A549 (cell line): ENCODE data around the gene PIGU. TPM values are rescaled to one million over a fixed set of nuclear protein-coding genes. Genes with fewer than 3 reads are reported as not detected.

Experiments
- ATAC-seq, 2 experiments: fragments of 200-7000 bp in 1 of 2; fragments of >200 bp in 1 of 2; cut with Nextera tagmentation in 1 of 2; cut with Tn5 transposase in 1 of 2; 3 replicates each; pipeline versions ENCODE4 v1.8.0 to v1.9.1; 2018 to 2020; ENCODE audit warnings: mild to moderate bottlenecking in 1 of 2, moderate library complexity in 1 of 2
- CTCF ChIA-PET: fragments of 300-600 bp; sonication (Branson Sonifier 250); formaldehyde crosslinking; extraction: SDS; loops from one replicate; lab custom pipeline; 2021; ENCODE audit warnings: antibody characterized with exemption, inconsistent platforms; lab: Yijun Ruan, JAX
- POLR2A ChIA-PET: fragments of 350-600 bp; formaldehyde crosslinking; extraction: SDS; loops from one replicate; lab custom pipeline; 2021; ENCODE audit warnings: antibody characterized with exemption, inconsistent platforms; lab: Yijun Ruan, JAX
- DNase-seq, 2 experiments: peaks; one replicate each; pipeline versions ENCODE4 v3.0.0 to v3.0.0-alpha.2; 2011 to 2016; ENCODE audit warnings: low read depth in 1 of 2, low spot score in 1 of 2
- FAIRE-seq: peaks from 2 replicates; lab custom pipeline; 2011; peaks lifted over from hg19 to GRCh38; lab: Jason Lieb, UNC
- H3K27ac ChIP-seq, 2 experiments: fragments of >200 bp; sonication (Bioruptor Twin); formaldehyde crosslinking; 3 replicates each; pipeline ENCODE4 v1.5.1; 2016 to 2017
- H3K4me1 ChIP-seq: fragments of >200 bp; sonication (Bioruptor Twin); formaldehyde crosslinking; 3 replicates; pipeline ENCODE4 v1.6.1; 2016
- H3K4me2 ChIP-seq: fragments of >200 bp; sonication (Bioruptor Twin); formaldehyde crosslinking; 3 replicates; pipeline ENCODE4 v1.6.1; 2016
- H3K4me3 ChIP-seq: fragments of >200 bp; sonication (Bioruptor Twin); formaldehyde crosslinking; 3 replicates; pipeline ENCODE4 v1.5.1; 2016
- H3K9me3 ChIP-seq: fragments of >200 bp; sonication (Bioruptor Twin); formaldehyde crosslinking; 3 replicates; pipeline ENCODE4 v1.6.1; 2016
- ATOH8 ChIP-seq: fragments of 250-450 bp; sonication (Bioruptor Pico); IDR thresholded peaks from 2 replicates; pipeline ENCODE4 v1.5.0; 2020; ENCODE audit warnings: low read depth, mild to moderate bottlenecking, moderate library complexity
- BHLHE40 ChIP-seq: IDR thresholded peaks from 2 replicates; pipeline ENCODE4 v1.6.1; 2012; ENCODE audit warnings: low read depth, low read length, inconsistent platforms
- CBX2 ChIP-seq: fragments of 200-600 bp; sonication (generic); IDR thresholded peaks from 2 replicates; pipeline ENCODE4 v1.6.1; 2016; ENCODE audit warnings: low read depth, mild to moderate bottlenecking, borderline replicate concordance
- CBX8 ChIP-seq: fragments of 200-600 bp; sonication (generic); IDR thresholded peaks from 2 replicates; pipeline ENCODE4 v1.6.1; 2016
- CHD2 ChIP-seq: fragments of 150-350 bp; IDR thresholded peaks from 2 replicates; pipeline ENCODE4 v1.6.1; 2014; ENCODE audit warnings: low read length; ENCODE audit not compliant: partially characterized antibody
- E2F6 ChIP-seq: IDR thresholded peaks from 2 replicates; pipeline ENCODE4 v1.6.1; 2012; ENCODE audit warnings: low read depth, borderline replicate concordance
- EHMT2 ChIP-seq: fragments of 200-600 bp; sonication (generic); IDR thresholded peaks from 2 replicates; pipeline ENCODE4 v1.6.1; 2016; ENCODE audit warnings: antibody characterized with exemption, low read depth, mild to moderate bottlenecking, moderate library complexity
- ELK1 ChIP-seq: fragments of 150-350 bp; IDR thresholded peaks from 2 replicates; pipeline ENCODE4 v1.6.1; 2014; ENCODE audit warnings: low read depth, mild to moderate bottlenecking, low read length
- FOSB ChIP-seq: fragments of 250-450 bp; sonication (Bioruptor Pico); IDR thresholded peaks from 2 replicates; pipeline ENCODE4 v1.5.0; 2020; ENCODE audit warnings: mild to moderate bottlenecking, moderate library complexity
- GATA3 ChIP-seq: IDR thresholded peaks from 2 replicates; pipeline ENCODE4 v1.6.1; 2012; ENCODE audit warnings: borderline replicate concordance
- HDAC2 ChIP-seq: fragments of 200-600 bp; sonication (generic); IDR thresholded peaks from 2 replicates; pipeline ENCODE4 v1.6.1; 2016
- HOXB13 ChIP-seq: fragments of 250-450 bp; sonication (Bioruptor Pico); IDR thresholded peaks from 2 replicates; pipeline ENCODE4 v1.5.0; 2020; ENCODE audit warnings: low read depth, mild to moderate bottlenecking, moderate library complexity
- HOXB5 ChIP-seq: fragments of 250-450 bp; sonication (Bioruptor Pico); IDR thresholded peaks from 2 replicates; pipeline ENCODE4 v1.5.0; 2020; ENCODE audit warnings: mild to moderate bottlenecking, moderate library complexity
- JUN ChIP-seq, 2 experiments: fragments of >200 bp; sonication (Bioruptor Twin); formaldehyde crosslinking; IDR thresholded peaks; 2 replicates in 1 of 2; 3 replicates in 1 of 2; pipeline ENCODE4 v1.6.1; 2016 to 2017
- JUNB ChIP-seq: fragments of >200 bp; sonication (Bioruptor Twin); formaldehyde crosslinking; IDR thresholded peaks from 2 replicates; pipeline ENCODE4 v1.6.1; 2016
- NPAS2 ChIP-seq: fragments of 250-450 bp; sonication (Bioruptor Pico); IDR thresholded peaks from 2 replicates; pipeline ENCODE4 v1.8.0; 2022; ENCODE audit warnings: mild to moderate bottlenecking, moderate library complexity, borderline replicate concordance
- PHF8 ChIP-seq: fragments of 200-600 bp; sonication (generic); IDR thresholded peaks from 2 replicates; pipeline ENCODE4 v1.6.1; 2016; ENCODE audit warnings: low read depth, mild to moderate bottlenecking, antibody characterized with exemption, moderate library complexity, borderline replicate concordance
- RARB ChIP-seq: fragments of 250-450 bp; sonication (Bioruptor Pico); IDR thresholded peaks from 2 replicates; pipeline ENCODE4 v1.8.0; 2021; ENCODE audit warnings: mild to moderate bottlenecking, moderate library complexity
- RCOR1 ChIP-seq: fragments of 150-350 bp; IDR thresholded peaks from 2 replicates; pipeline ENCODE4 v1.6.1; 2014; ENCODE audit warnings: antibody characterized with exemption, low read length, low read depth
- RNF2 ChIP-seq: fragments of 200-600 bp; sonication (generic); IDR thresholded peaks from 2 replicates; pipeline ENCODE4 v1.6.1; 2016; ENCODE audit warnings: low read depth, mild to moderate bottlenecking, antibody characterized with exemption, moderate library complexity, borderline replicate concordance
- SMC3 ChIP-seq: fragments of >200 bp; sonication (Bioruptor Twin); formaldehyde crosslinking; IDR thresholded peaks from 3 replicates; pipeline ENCODE4 v1.6.1; 2018; ENCODE audit warnings: inconsistent platforms
- TP53 ChIP-seq: fragments of 250-450 bp; sonication (Bioruptor Pico); IDR thresholded peaks from 2 replicates; pipeline ENCODE4 v1.5.0; 2021; ENCODE audit warnings: mild to moderate bottlenecking, moderate library complexity
- ZC3H11A ChIP-seq: fragments of 450-650 bp; IDR thresholded peaks from 2 replicates; pipeline ENCODE4 v1.6.1; 2014; ENCODE audit warnings: antibody characterized with exemption, mild to moderate bottlenecking
- WGBS: methylation state at CpG from one replicate; pipeline ENCODE4 v1.1.6; 2017; ENCODE audit errors: missing lambda C conversion rate; 5-methylcytosine and 5-hydroxymethylcytosine counted together
- polyA plus RNA-seq, 4 experiments: library from polyadenylated mRNA; depleted of rRNA in 3 of 4; stranded (reverse); fragments of >200 nt; fragmentation: RNase III in 1 of 4; extraction: RNeasy Plus Mini Kit Qiagen cat#74134 plus additional on column Dnase treatment in 1 of 4; gene quantifications; 2 replicates in 3 of 4; 3 replicates in 1 of 4; pipeline ENCODE4 v1.2.3, GENCODE V29; 2011 to 2017

Gene PIGU
- polyA plus RNA-seq, 2 of the 4 experiments (the other 2 are of a cell fraction) = 27.8 to 103 TPM

GRCh38 chr20:34534391-34535165 lies 142.3 kb downstream of the PIGU start:
- TF ChIP-seq HOXB5 (CRISPR knock-in tag) (no peak), ATOH8 (no peak), PHF8 (no peak), NPAS2 (CRISPR knock-in tag) (no peak), EHMT2 (no peak)
- H3K9me3 ChIP-seq = no peaks in the 10 kb centered on the region
- H3K27ac ChIP-seq = no peak overlapping the region
- WGBS = 90% methylated on average over 14 of the region's 15 CpGs
- no peaks in the 10 kb centered on the region for H3K4me1 ChIP-seq
- CTCF ChIA-PET = interaction anchor here (0.6 to 3.2 kb wide), 5 partner anchors 12 to 344 kb away, joined by 3 to 13 read pairs (median 3); no protein-coding TSS in a partner anchor
- FAIRE-seq (no peak), ATAC-seq (no peak), DNase-seq (no peak)
- no peak overlapping the region for H3K4me3 ChIP-seq
- no peak overlapping the region for H3K4me2 ChIP-seq
- POLR2A ChIA-PET = interaction anchor here (0.8 kb wide), 1 partner anchor 19 kb away, joined by 3 read pairs; no protein-coding TSS in a partner anchor

- no peak for ATAC-seq
- Histone ChIP-seq H3K4me1 (peaks cover 6% of the 10 kb centered on the region; the same call in 2 of the 3 replicates), H3K9me3 (no peaks in the 10 kb centered on the region), H3K4me2 (no peak overlapping the region), H3K27ac (no peak overlapping the region), H3K4me3 (no peak overlapping the region)
- 97% methylated on average over 6 of the region's 7 CpGs for WGBS
- ChIA-PET CTCF (interaction anchor here (3.2 kb wide), 2 partner anchors 10 to 221 kb away, joined by 13 to 23 read pairs; no protein-coding TSS in a partner anchor), POLR2A (no interaction called here)
- no peak for TF ChIP-seq JUNB
- DNase-seq = no peak
- no peak for FAIRE-seq
Measured at GRCh38 chr20:34532756-34533155, 144.1 kb downstream of the PIGU start.

- no peak overlapping the region for H3K4me2 ChIP-seq
- DNase-seq (no peak), FAIRE-seq (no peak), ATAC-seq (no peak)
- H3K4me3 ChIP-seq = no peak overlapping the region
- CTCF ChIA-PET = interaction anchor here (1.5 to 3.6 kb wide), 4 partner anchors 7 to 220 kb away, joined by 7 to 35 read pairs (median 18); no protein-coding TSS in a partner anchor
- no peak for TF ChIP-seq ELK1
- TF ChIP-seq CBX2 = no peak
- TF ChIP-seq RNF2 = no peak
- TF ChIP-seq CBX8 = no peak
- no peak for TF ChIP-seq HDAC2
- no peak for TF ChIP-seq HOXB13
- no peak for TF ChIP-seq SMC3
- TF ChIP-seq JUN (IDR thresholded peaks at IDR 0.05) = no peak
- TF ChIP-seq GATA3 = no peak
- TF ChIP-seq RARB (CRISPR knock-in tag) = no peak
- no peak for TF ChIP-seq BHLHE40
- TF ChIP-seq TP53 (CRISPR knock-in tag) = no peak
- no peak for TF ChIP-seq EHMT2
- TF ChIP-seq E2F6 = no peak
- TF ChIP-seq ZC3H11A = no peak
- TF ChIP-seq CHD2 = no peak
- TF ChIP-seq RCOR1 = no peak
- TF ChIP-seq FOSB = no peak
- POLR2A ChIA-PET = no interaction called here
- WGBS = 96% methylated on average over 8 of the region's 8 CpGs
- peaks cover 10% of the 10 kb centered on the region; the same call in 2 of the 3 replicates for H3K4me1 ChIP-seq
- no peak overlapping the region for H3K27ac ChIP-seq
- no peaks in the 10 kb centered on the region for H3K9me3 ChIP-seq
Measured at GRCh38 chr20:34532320-34532719, 144.6 kb downstream of the PIGU start.
